ENCODE measurements around the gene IFT80.
"Not testable (repeated sequence)": the region's sequence is repeated elsewhere in the genome, so short reads cannot be mapped to it uniquely, and the experiment has no call there.

Gene IFT80

GRCh38 chr3:160346511-160346910 is 52.5 kb downstream of the IFT80 start:
- DNase-seq = no peak

- no peak for DNase-seq
Measured at GRCh38 chr3:160343132-160343531, 55.9 kb downstream of the IFT80 start.

GRCh38 chr3:160340351-160340750 is 58.7 kb downstream of the IFT80 start:
- DNase-seq = no peak

- DNase-seq = no peak
Measured at GRCh38 chr3:160331127-160331937, 67.7 kb downstream of the IFT80 start.

- no peak for DNase-seq
Measured at GRCh38 chr3:160330690-160331089, 68.3 kb downstream of the IFT80 start.

- DNase-seq = no peak
Measured at GRCh38 chr3:160330109-160330508, 68.9 kb downstream of the IFT80 start.

GRCh38 chr3:160326286-160326685 is 72.7 kb downstream of the IFT80 start:
- not testable (repeated sequence) for DNase-seq

GRCh38 chr3:160321821-160322220 is 77.2 kb downstream of the IFT80 start:
- DNase-seq = not testable (repeated sequence)

GRCh38 chr3:160319322-160319721 is 79.7 kb downstream of the IFT80 start:
- no peak for DNase-seq

GRCh38 chr3:160314995-160315394 is 84.0 kb downstream of the IFT80 start:
- DNase-seq = no peak

GRCh38 chr3:160312014-160312624 is 86.9 kb downstream of the IFT80 start:
- no peak for DNase-seq

GRCh38 chr3:160302806-160303205 is 96.2 kb downstream of the IFT80 start:
- DNase-seq = no peak

GRCh38 chr3:160296591-160296990 is 102.4 kb downstream of the IFT80 start:
- DNase-seq = no peak

- no peak for DNase-seq
Measured at GRCh38 chr3:160291909-160292299, 107.1 kb downstream of the IFT80 start.

- DNase-seq = no peak
Measured at GRCh38 chr3:160291290-160291908, 107.6 kb downstream of the IFT80 start.

- no peak for DNase-seq
Measured at GRCh38 chr3:160287666-160288065, 111.4 kb downstream of the IFT80 start.

- DNase-seq = no peak
Measured at GRCh38 chr3:160286231-160286630, 112.8 kb downstream of the IFT80 start.

- DNase-seq = no peak
Measured at GRCh38 chr3:160280836-160281235, 118.2 kb downstream of the IFT80 start.

GRCh38 chr3:160279657-160280056 is 119.4 kb downstream of the IFT80 start:
- DNase-seq = no peak

- DNase-seq = no peak
Measured at GRCh38 chr3:160278210-160278609, 120.8 kb downstream of the IFT80 start.

- no peak for DNase-seq
Measured at GRCh38 chr3:160265088-160265487, 133.9 kb downstream of the IFT80 start.

- DNase-seq = no peak
Measured at GRCh38 chr3:160260587-160261270, 138.3 kb downstream of the IFT80 start.

GRCh38 chr3:160259589-160259988 is 139.4 kb downstream of the IFT80 start:
- DNase-seq = no peak

GRCh38 chr3:160257606-160258005 is 141.4 kb downstream of the IFT80 start:
- DNase-seq = no peak
